OCI-LY1 (cell line): ENCODE data around the gene ATXN1.

Source experiments
- EZH2 ChIP-seq: fragments of 200-600 bp; sonication (generic), shearing (Covaris generic); IDR thresholded peaks from 2 replicates; pipeline ENCODE4 v1.8.0; 2017; ENCODE audit warnings: borderline replicate concordance, mixed run types, mild to moderate bottlenecking, antibody characterized with exemption, low read length, moderate library complexity, mixed read lengths
- TF ChIP-seq, protein P1 (sequence below): fragments of 200-600 bp; sonication (generic), shearing (Covaris generic); IDR thresholded peaks from 2 replicates; pipeline ENCODE4 v1.5.1; 2017; ENCODE audit warnings: mild to moderate bottlenecking, antibody characterized with exemption, low read length, moderate library complexity, mixed read lengths

DNA sequence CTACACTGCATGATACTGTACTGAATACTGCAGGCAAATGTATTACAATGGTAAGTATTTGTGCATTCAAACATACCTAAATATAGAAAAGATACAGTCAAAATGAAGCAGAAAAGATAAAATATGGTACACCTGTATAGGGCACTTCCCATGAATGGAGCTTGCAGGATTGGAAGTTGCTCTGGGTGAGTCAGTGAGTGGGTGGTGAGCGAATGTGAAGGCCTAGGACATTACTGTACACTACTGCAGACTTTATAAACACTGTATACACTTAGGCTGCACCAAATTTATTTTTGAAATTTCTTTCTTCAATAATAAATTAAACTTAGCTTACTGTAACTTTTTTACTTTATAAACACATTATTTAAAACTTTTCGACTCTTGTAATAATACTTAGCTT, 213.1 kb downstream of the ATXN1 start:
- TF ChIP-seq, protein P1, sequence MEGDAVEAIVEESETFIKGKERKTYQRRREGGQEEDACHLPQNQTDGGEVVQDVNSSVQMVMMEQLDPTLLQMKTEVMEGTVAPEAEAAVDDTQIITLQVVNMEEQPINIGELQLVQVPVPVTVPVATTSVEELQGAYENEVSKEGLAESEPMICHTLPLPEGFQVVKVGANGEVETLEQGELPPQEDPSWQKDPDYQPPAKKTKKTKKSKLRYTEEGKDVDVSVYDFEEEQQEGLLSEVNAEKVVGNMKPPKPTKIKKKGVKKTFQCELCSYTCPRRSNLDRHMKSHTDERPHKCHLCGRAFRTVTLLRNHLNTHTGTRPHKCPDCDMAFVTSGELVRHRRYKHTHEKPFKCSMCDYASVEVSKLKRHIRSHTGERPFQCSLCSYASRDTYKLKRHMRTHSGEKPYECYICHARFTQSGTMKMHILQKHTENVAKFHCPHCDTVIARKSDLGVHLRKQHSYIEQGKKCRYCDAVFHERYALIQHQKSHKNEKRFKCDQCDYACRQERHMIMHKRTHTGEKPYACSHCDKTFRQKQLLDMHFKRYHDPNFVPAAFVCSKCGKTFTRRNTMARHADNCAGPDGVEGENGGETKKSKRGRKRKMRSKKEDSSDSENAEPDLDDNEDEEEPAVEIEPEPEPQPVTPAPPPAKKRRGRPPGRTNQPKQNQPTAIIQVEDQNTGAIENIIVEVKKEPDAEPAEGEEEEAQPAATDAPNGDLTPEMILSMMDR: no peak
- no peak for TF ChIP-seq EZH2
